ENCODE results near the gene SLC38A3.

The SLC38A3 gene

DNA sequence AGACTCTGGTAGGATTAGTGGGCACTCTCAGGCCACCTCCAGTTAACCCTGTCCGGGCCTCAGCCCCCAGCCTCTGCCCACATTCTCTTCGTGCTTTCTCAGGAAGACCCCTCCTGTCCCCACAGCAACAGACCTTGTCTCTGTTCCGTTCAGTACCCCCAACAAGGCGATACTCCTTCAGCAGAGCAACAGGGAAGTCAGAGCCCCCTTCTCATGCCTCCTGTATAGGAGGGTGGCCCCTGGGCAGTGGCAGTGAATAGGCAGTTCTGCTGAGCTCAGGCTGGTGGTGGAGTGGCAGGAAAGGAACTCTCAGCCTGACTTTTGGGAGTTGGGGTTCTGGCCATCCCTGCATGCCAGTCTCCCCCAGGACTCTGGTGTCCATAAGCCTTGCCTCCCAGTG is 64.4 kb downstream of the SLC38A3 start:
- no peak for DNase-seq (ENCODE audit: low read depth)

DNA sequence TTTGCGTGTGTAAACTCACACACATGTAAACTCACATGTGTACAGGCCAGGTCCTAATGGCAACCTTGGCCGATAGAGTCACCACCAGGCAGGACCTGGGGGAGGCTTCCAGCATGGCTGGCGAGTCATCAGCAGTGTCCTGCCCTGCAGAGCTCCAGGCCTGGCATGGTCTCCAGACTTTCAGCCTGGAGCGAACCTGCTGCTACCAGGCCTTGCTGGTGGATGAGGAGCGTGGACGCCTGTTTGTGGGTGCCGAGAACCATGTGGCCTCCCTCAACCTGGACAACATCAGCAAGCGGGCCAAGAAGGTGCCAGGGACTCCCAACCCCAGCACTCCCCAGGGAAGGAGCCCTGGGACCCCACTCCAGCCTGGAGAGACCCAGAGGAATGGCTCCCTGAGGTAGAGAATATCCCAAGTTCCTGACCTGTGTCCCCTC is 64.9 kb downstream of the SLC38A3 start:
- no peak for DNase-seq (ENCODE audit: low read depth)

DNA sequence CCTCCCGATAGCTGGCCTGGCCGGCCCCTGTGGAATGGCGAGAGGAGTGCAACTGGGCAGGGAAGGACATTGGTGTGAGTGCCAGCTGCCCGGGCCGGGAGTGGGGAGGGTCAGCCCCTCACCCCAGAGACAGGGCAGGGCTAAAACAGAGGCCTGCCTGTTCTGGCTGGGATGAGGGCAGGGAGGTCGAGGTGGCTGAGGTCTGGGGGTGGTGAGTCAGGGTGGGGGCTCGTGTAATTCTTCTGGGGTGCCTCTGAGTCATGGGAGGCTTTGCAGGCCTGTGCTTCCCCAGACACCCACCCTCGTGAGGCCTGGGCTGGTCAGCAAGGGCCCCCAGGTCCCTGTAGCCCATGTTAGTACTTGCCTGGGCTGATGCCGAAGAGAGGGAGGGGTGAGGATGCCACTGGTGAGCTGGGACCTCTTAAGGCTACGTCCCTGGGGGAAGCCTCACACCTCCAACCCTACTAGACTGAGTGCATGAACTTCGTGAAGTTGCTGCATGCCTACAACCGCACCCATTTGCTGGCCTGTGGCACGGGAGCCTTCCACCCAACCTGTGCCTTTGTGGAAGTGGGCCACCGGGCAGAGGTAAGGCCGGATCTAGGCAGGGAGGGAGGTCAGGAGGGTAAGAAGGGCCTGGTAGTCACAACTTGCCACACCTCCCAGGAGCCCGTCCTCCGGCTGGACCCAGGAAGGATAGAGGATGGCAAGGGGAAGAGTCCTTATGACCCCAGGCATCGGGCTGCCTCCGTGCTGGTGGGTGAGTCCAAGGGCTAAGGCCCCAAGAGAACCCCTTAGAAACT is 65.6 kb downstream of the SLC38A3 start:
- no peak for DNase-seq (ENCODE audit: low read depth)
